NCI-H1436 treated with DMSO at 0.1 percent for 48 hours (cell line): ENCODE measurements around the gene C1orf21.
"Not testable (repeated sequence)": the region's sequence is repeated elsewhere in the genome, so short reads cannot be mapped to it uniquely, and the experiment has no call there.

Source experiments
- DNase-seq: peaks from one replicate; lab custom pipeline; 2025; lab: John Stamatoyannopoulos, UW

Gene C1orf21

GRCh38 chr1:184386312-184387068 is at the start of gene C1orf21:
TSS of gene C1orf21 (plus strand) at chr1:184387029. CDS start at chr1:184477510, 90,481 bp downstream.
- DNase-seq = peak; percentile 48

GRCh38 chr1:184337865-184338264 is 49.0 kb upstream of the C1orf21 start:
- not testable (repeated sequence) for DNase-seq

GRCh38 chr1:184340984-184341383 is 45.8 kb upstream of the C1orf21 start:
- no peak for DNase-seq

- no peak for DNase-seq
Observed at GRCh38 chr1:184350573-184350972, 36.3 kb upstream of the C1orf21 start.

GRCh38 chr1:184351416-184351975 is 35.3 kb upstream of the C1orf21 start:
- DNase-seq = no peak

- no peak for DNase-seq
Observed at GRCh38 chr1:184352776-184353175, 34.1 kb upstream of the C1orf21 start.

GRCh38 chr1:184354719-184355118 is 32.1 kb upstream of the C1orf21 start:
- no peak for DNase-seq

- DNase-seq = no peak
Observed at GRCh38 chr1:184356891-184357290, 29.9 kb upstream of the C1orf21 start.

- no peak for DNase-seq
Observed at GRCh38 chr1:184358256-184358655, 28.6 kb upstream of the C1orf21 start.

GRCh38 chr1:184359909-184360308 is 26.9 kb upstream of the C1orf21 start:
- no peak for DNase-seq

GRCh38 chr1:184362876-184363275 is 24.0 kb upstream of the C1orf21 start:
- no peak for DNase-seq

- no peak for DNase-seq
Observed at GRCh38 chr1:184365699-184366098, 21.1 kb upstream of the C1orf21 start.

- no peak for DNase-seq
Observed at GRCh38 chr1:184366997-184367396, 19.8 kb upstream of the C1orf21 start.

- no peak for DNase-seq
Observed at GRCh38 chr1:184367427-184368038, 19.3 kb upstream of the C1orf21 start.

- DNase-seq = no peak
Observed at GRCh38 chr1:184368354-184368753, 18.5 kb upstream of the C1orf21 start.

- no peak for DNase-seq
Observed at GRCh38 chr1:184370850-184371249, 16.0 kb upstream of the C1orf21 start.

- DNase-seq = no peak
Observed at GRCh38 chr1:184373155-184373554, 13.7 kb upstream of the C1orf21 start.

GRCh38 chr1:184376369-184376768 is 10.5 kb upstream of the C1orf21 start:
- no peak for DNase-seq

- DNase-seq = no peak
Observed at GRCh38 chr1:184379111-184379752, 7.6 kb upstream of the C1orf21 start.

GRCh38 chr1:184380468-184380867 is 6.4 kb upstream of the C1orf21 start:
- no peak for DNase-seq

- DNase-seq = no peak
Observed at GRCh38 chr1:184383772-184384323, 3.0 kb upstream of the C1orf21 start.

- no peak for DNase-seq
Observed at GRCh38 chr1:184385865-184386311, 941 bp upstream of the C1orf21 start.
